Measurements from ENCODE around the gene TESK1.
A peak's percentile ranks its signal among the peaks of the same experiment; 100 is the strongest.

Gene TESK1

GRCh38 chr9:35604578-35605350, at the start of gene TESK1:
Gene TESK1, plus strand, starts transcription at chr9:35605262. Its CDS starts 358 bp downstream, at chr9:35605620.
- DNase-seq (ENCODE audit: low read depth in 2 of 2), result peak; percentile 67 to 83

- DNase-seq (ENCODE audit: low read depth in 2 of 2), result no peak
Measured at GRCh38 chr9:35555881-35556280, 49.2 kb upstream of the TESK1 start.

GRCh38 chr9:35556776-35557175, 48.3 kb upstream of the TESK1 start:
- no peak for DNase-seq (ENCODE audit: low read depth in 2 of 2)

GRCh38 chr9:35557320-35557719, 47.7 kb upstream of the TESK1 start:
- DNase-seq (ENCODE audit: low read depth in 2 of 2), result no peak

GRCh38 chr9:35558185-35558584, 46.9 kb upstream of the TESK1 start:
- no peak for DNase-seq (ENCODE audit: low read depth in 2 of 2)

GRCh38 chr9:35559792-35560530, 45.1 kb upstream of the TESK1 start:
- DNase-seq (ENCODE audit: low read depth in 2 of 2), result no peak

GRCh38 chr9:35560625-35561337, 44.3 kb upstream of the TESK1 start:
- no peak for DNase-seq (ENCODE audit: low read depth in 2 of 2)

GRCh38 chr9:35561468-35562261, 43.4 kb upstream of the TESK1 start:
- DNase-seq (ENCODE audit: low read depth in 2 of 2), result no peak

- DNase-seq (ENCODE audit: low read depth in 2 of 2), result no peak
Measured at GRCh38 chr9:35562895-35563780, 41.9 kb upstream of the TESK1 start.

- no peak for DNase-seq (ENCODE audit: low read depth in 2 of 2)
Measured at GRCh38 chr9:35563791-35564197, 41.3 kb upstream of the TESK1 start.

GRCh38 chr9:35564658-35565061, 40.4 kb upstream of the TESK1 start:
- no peak for DNase-seq (ENCODE audit: low read depth in 2 of 2)

GRCh38 chr9:35566417-35566816, 38.6 kb upstream of the TESK1 start:
- DNase-seq (ENCODE audit: low read depth in 2 of 2), result no peak

GRCh38 chr9:35568196-35568595, 36.9 kb upstream of the TESK1 start:
- DNase-seq (ENCODE audit: low read depth in 2 of 2), result no peak

- no peak for DNase-seq (ENCODE audit: low read depth in 2 of 2)
Measured at GRCh38 chr9:35569206-35569605, 35.9 kb upstream of the TESK1 start.

GRCh38 chr9:35570709-35571504, 34.2 kb upstream of the TESK1 start:
- peak in 1 of 2 donors; percentile 46 for DNase-seq (ENCODE audit: low read depth in 2 of 2)

GRCh38 chr9:35574578-35575122, 30.4 kb upstream of the TESK1 start:
- DNase-seq (ENCODE audit: low read depth in 2 of 2), result no peak

GRCh38 chr9:35575478-35575877, 29.6 kb upstream of the TESK1 start:
- no peak for DNase-seq (ENCODE audit: low read depth in 2 of 2)

- DNase-seq (ENCODE audit: low read depth in 2 of 2), result no peak
Measured at GRCh38 chr9:35577486-35577885, 27.6 kb upstream of the TESK1 start.

GRCh38 chr9:35579130-35579529, 25.9 kb upstream of the TESK1 start:
- DNase-seq (ENCODE audit: low read depth in 2 of 2), result peak; percentile 12 to 16

All from activated CD4-positive, alpha-beta T cell treated with anti-CD3 and anti-CD28 coated beads for 24 hours (primary cell).